Suprapubic skin (tissue), 3 donors: ENCODE results near the gene DRC3.

ENCODE experiments used
- CTCF ChIP-seq, 2 donors: fragments of 200-600 bp in 1 of 2; fragments of 450-650 bp in 1 of 2; sonication (generic) in 1 of 2; IDR thresholded peaks; one replicate each; pipeline ENCODE4 v1.5.1; 2016 to 2019; ENCODE audit warnings: antibody characterized with exemption in 2 of 2, mild to moderate bottlenecking in 1 of 2, moderate library complexity in 1 of 2
- EP300 ChIP-seq: sonication (generic); formaldehyde crosslinking; IDR thresholded peaks from one replicate; pipeline ENCODE4 v1.6.1; 2017; ENCODE audit warnings: antibody characterized with exemption
- POLR2A ChIP-seq, 2 donors: fragments of 450-650 bp; IDR thresholded peaks; one replicate each; pipeline ENCODE4 v1.6.1; 2017; ENCODE audit warnings: antibody characterized with exemption in 2 of 2, mild to moderate bottlenecking in 2 of 2, moderate library complexity in 2 of 2

- no peak for TF ChIP-seq CTCF (IDR thresholded peaks at IDR 0.05)
- no peak for TF ChIP-seq POLR2A (IDR thresholded peaks at IDR 0.05)
- no peak for TF ChIP-seq EP300
Observed at GRCh38 chr17:17972952-17973254, 241 bp downstream of the DRC3 start.
